Measurements from ENCODE around the gene E2F3.

DNA sequence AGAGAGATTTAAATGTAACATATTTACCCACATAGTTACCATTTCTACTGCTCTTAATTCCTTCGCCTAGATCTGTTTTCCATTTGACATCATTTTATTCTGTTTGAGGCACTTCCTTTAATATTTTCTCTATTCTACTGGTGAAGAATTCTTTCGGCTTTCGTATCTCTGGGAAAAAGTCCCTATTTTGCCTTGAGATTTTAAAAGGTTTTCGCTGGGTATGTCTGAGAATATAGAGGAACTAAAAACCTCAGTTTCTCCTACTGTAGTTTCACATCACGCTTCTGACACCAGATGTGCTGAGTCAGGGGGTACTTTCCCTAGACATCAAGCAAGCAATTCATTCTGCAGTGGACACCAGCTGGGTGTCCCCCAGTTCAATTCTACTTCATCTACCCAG is 61.7 kb downstream of the E2F3 start:
- TF ChIP-seq, protein P1, sequence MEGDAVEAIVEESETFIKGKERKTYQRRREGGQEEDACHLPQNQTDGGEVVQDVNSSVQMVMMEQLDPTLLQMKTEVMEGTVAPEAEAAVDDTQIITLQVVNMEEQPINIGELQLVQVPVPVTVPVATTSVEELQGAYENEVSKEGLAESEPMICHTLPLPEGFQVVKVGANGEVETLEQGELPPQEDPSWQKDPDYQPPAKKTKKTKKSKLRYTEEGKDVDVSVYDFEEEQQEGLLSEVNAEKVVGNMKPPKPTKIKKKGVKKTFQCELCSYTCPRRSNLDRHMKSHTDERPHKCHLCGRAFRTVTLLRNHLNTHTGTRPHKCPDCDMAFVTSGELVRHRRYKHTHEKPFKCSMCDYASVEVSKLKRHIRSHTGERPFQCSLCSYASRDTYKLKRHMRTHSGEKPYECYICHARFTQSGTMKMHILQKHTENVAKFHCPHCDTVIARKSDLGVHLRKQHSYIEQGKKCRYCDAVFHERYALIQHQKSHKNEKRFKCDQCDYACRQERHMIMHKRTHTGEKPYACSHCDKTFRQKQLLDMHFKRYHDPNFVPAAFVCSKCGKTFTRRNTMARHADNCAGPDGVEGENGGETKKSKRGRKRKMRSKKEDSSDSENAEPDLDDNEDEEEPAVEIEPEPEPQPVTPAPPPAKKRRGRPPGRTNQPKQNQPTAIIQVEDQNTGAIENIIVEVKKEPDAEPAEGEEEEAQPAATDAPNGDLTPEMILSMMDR (IDR thresholded peaks at IDR 0.05): no peak
- TF ChIP-seq NFYB (CRISPR knock-in tag; conservative IDR thresholded peaks at IDR 0.05; ENCODE audit: low read depth): no peak
- TF ChIP-seq, protein P2, sequence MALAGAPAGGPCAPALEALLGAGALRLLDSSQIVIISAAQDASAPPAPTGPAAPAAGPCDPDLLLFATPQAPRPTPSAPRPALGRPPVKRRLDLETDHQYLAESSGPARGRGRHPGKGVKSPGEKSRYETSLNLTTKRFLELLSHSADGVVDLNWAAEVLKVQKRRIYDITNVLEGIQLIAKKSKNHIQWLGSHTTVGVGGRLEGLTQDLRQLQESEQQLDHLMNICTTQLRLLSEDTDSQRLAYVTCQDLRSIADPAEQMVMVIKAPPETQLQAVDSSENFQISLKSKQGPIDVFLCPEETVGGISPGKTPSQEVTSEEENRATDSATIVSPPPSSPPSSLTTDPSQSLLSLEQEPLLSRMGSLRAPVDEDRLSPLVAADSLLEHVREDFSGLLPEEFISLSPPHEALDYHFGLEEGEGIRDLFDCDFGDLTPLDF (CRISPR knock-in tag; IDR thresholded peaks at IDR 0.05): no peak
- TF ChIP-seq, protein P3, sequence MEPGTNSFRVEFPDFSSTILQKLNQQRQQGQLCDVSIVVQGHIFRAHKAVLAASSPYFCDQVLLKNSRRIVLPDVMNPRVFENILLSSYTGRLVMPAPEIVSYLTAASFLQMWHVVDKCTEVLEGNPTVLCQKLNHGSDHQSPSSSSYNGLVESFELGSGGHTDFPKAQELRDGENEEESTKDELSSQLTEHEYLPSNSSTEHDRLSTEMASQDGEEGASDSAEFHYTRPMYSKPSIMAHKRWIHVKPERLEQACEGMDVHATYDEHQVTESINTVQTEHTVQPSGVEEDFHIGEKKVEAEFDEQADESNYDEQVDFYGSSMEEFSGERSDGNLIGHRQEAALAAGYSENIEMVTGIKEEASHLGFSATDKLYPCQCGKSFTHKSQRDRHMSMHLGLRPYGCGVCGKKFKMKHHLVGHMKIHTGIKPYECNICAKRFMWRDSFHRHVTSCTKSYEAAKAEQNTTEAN (CRISPR knock-in tag; IDR thresholded peaks at IDR 0.05): no peak
- TF ChIP-seq, protein P4, sequence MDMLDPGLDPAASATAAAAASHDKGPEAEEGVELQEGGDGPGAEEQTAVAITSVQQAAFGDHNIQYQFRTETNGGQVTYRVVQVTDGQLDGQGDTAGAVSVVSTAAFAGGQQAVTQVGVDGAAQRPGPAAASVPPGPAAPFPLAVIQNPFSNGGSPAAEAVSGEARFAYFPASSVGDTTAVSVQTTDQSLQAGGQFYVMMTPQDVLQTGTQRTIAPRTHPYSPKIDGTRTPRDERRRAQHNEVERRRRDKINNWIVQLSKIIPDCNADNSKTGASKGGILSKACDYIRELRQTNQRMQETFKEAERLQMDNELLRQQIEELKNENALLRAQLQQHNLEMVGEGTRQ (CRISPR knock-in tag; IDR thresholded peaks at IDR 0.05): no peak
- TF ChIP-seq ZNF138 (CRISPR knock-in tag; conservative IDR thresholded peaks at IDR 0.05): no peak
- no peak for TF ChIP-seq SP1 (CRISPR knock-in tag; conservative IDR thresholded peaks at IDR 0.05)
- no peak for TF ChIP-seq JUN (CRISPR knock-in tag; IDR thresholded peaks at IDR 0.05)
- no peak for TF ChIP-seq CREB1 (CRISPR knock-in tag; IDR thresholded peaks at IDR 0.05)
- TF ChIP-seq SMAD3 (CRISPR knock-in tag; IDR thresholded peaks at IDR 0.05; ENCODE audit: borderline replicate concordance): no peak
- TF ChIP-seq CBFB (CRISPR knock-in tag; IDR thresholded peaks at IDR 0.05; ENCODE audit: low read depth): no peak

Data from WTC11 (cell line).